Duodenal mucosa (tissue), 2 donors: ENCODE data around the gene TAF8.
A peak's percentile ranks its signal among the peaks of the same experiment; 100 is the strongest.

ENCODE experiments used
- H3K27ac ChIP-seq: one replicate; pipeline ENCODE4 v1.7.0; 2013; ENCODE audit warnings: low read depth, low read length
- H3K27me3 ChIP-seq, 2 donors: one replicate each; pipeline ENCODE4 v1.7.0; 2013; ENCODE audit warnings: low read length in 2 of 2, control low read depth in 1 of 2; ENCODE audit not compliant: insufficient read depth in 2 of 2, control insufficient read depth in 1 of 2
- H3K36me3 ChIP-seq, 2 donors: one replicate each; pipeline ENCODE4 v1.7.0; 2013; ENCODE audit warnings: low read length in 2 of 2, control low read depth in 1 of 2; ENCODE audit not compliant: insufficient read depth in 2 of 2, control insufficient read depth in 1 of 2
- H3K4me1 ChIP-seq, 2 donors: one replicate each; pipeline ENCODE4 v1.7.0; 2013; ENCODE audit warnings: low read length in 2 of 2, control low read depth in 1 of 2; ENCODE audit not compliant: insufficient read depth in 2 of 2, control insufficient read depth in 1 of 2
- H3K4me3 ChIP-seq, 2 donors: one replicate each; pipeline ENCODE4 v1.7.0; 2013; ENCODE audit warnings: low read length in 2 of 2, low read depth in 1 of 2
- H3K9ac ChIP-seq, 2 donors: one replicate each; pipeline ENCODE4 v1.7.0; 2013; ENCODE audit warnings: low read length in 2 of 2, low read depth in 1 of 2
- H3K9me3 ChIP-seq, 2 donors: one replicate each; pipeline ENCODE4 v1.7.0; 2013; ENCODE audit warnings: low read length in 2 of 2, control low read depth in 1 of 2; ENCODE audit not compliant: control insufficient read depth in 1 of 2

The TAF8 gene

GRCh38 chr6:42042108-42042507 is 8.2 kb upstream of the TAF8 start:
- Histone ChIP-seq H3K9ac (no peak overlapping the region), H3K36me3 (no peaks in the 10 kb centered on the region), H3K27ac (no peak overlapping the region), H3K4me3 (no peak overlapping the region), H3K27me3 (no peaks in the 10 kb centered on the region), H3K9me3 (no peaks in the 10 kb centered on the region), H3K4me1 (peaks cover 37 to 46% of the 10 kb centered on the region in 2 donors)

GRCh38 chr6:42043787-42044475 is 6.4 kb upstream of the TAF8 start:
- Histone ChIP-seq H3K4me1 (peaks cover 45 to 60% of the 10 kb centered on the region in 2 donors), H3K36me3 (no peaks in the 10 kb centered on the region), H3K9me3 (no peaks in the 10 kb centered on the region), H3K27me3 (no peaks in the 10 kb centered on the region), H3K9ac (no peak overlapping the region), H3K27ac (no peak overlapping the region), H3K4me3 (peak overlapping the region in 1 of 2 donors; percentile 37)

- H3K9ac ChIP-seq, result peak overlapping the region; percentile 28 to 55
- no peaks in the 10 kb centered on the region for H3K36me3 ChIP-seq
- peak overlapping the region; percentile 43 for H3K27ac ChIP-seq
- H3K4me3 ChIP-seq, result peak overlapping the region; percentile 51 to 81
- peaks cover 52 to 60% of the 10 kb centered on the region in 2 donors for H3K4me1 ChIP-seq
- no peaks in the 10 kb centered on the region for H3K27me3 ChIP-seq
- no peaks in the 10 kb centered on the region for H3K9me3 ChIP-seq
Observed at GRCh38 chr6:42045538-42046460, 4.5 kb upstream of the TAF8 start.

- Histone ChIP-seq H3K36me3 (no peaks in the 10 kb centered on the region), H3K27me3 (no peaks in the 10 kb centered on the region), H3K4me3 (peak overlapping the region; percentile 74 to 81), H3K4me1 (peaks cover 51 to 65% of the 10 kb centered on the region in 2 donors), H3K9me3 (no peaks in the 10 kb centered on the region), H3K27ac (peak overlapping the region; percentile 22), H3K9ac (peak overlapping the region; percentile 28 to 55)
Observed at GRCh38 chr6:42046464-42047212, 3.7 kb upstream of the TAF8 start.

- Histone ChIP-seq H3K4me3 (peak overlapping the region; percentile 74 to 81), H3K27ac (no peak overlapping the region), H3K36me3 (no peaks in the 10 kb centered on the region), H3K9ac (peak overlapping the region in 1 of 2 donors; percentile 3), H3K4me1 (peaks cover 55 to 65% of the 10 kb centered on the region in 2 donors), H3K27me3 (no peaks in the 10 kb centered on the region), H3K9me3 (no peaks in the 10 kb centered on the region)
Observed at GRCh38 chr6:42047213-42047590, 3.1 kb upstream of the TAF8 start.

- Histone ChIP-seq H3K4me3 (peak overlapping the region; percentile 74 to 81), H3K9ac (peak overlapping the region; percentile 63 to 71), H3K27ac (no peak overlapping the region), H3K4me1 (peaks cover 60 to 71% of the 10 kb centered on the region in 2 donors), H3K9me3 (no peaks in the 10 kb centered on the region), H3K27me3 (no peaks in the 10 kb centered on the region), H3K36me3 (peaks cover 0 to 3% of the 10 kb centered on the region in 2 donors)
Observed at GRCh38 chr6:42047790-42048405, 2.4 kb upstream of the TAF8 start.

GRCh38 chr6:42049116-42049809 is 1.1 kb upstream of the TAF8 start:
- Histone ChIP-seq H3K4me3 (peak overlapping the region; percentile 74 to 81), H3K4me1 (peaks cover 61 to 69% of the 10 kb centered on the region in 2 donors), H3K9ac (no peak overlapping the region), H3K27ac (no peak overlapping the region), H3K27me3 (no peaks in the 10 kb centered on the region), H3K9me3 (no peaks in the 10 kb centered on the region), H3K36me3 (peaks cover 3 to 4% of the 10 kb centered on the region in 2 donors)

- Histone ChIP-seq H3K4me1 (peaks cover 56 to 66% of the 10 kb centered on the region in 2 donors), H3K36me3 (peaks cover 3 to 6% of the 10 kb centered on the region in 2 donors), H3K9ac (peak overlapping the region in 1 of 2 donors; percentile 90), H3K27ac (no peak overlapping the region), H3K27me3 (no peaks in the 10 kb centered on the region), H3K4me3 (peak overlapping the region; percentile 57 to 84), H3K9me3 (no peaks in the 10 kb centered on the region)
Observed at GRCh38 chr6:42049948-42050296, 402 bp upstream of the TAF8 start.

GRCh38 chr6:42051268-42051653 is 937 bp downstream of the TAF8 start:
- H3K4me3 ChIP-seq, result peak overlapping the region; percentile 84 to 94
- H3K9me3 ChIP-seq, result no peaks in the 10 kb centered on the region
- no peaks in the 10 kb centered on the region for H3K27me3 ChIP-seq
- peak overlapping the region in 1 of 2 donors; percentile 16 for H3K9ac ChIP-seq
- H3K27ac ChIP-seq, result no peak overlapping the region
- peaks cover 15 to 19% of the 10 kb centered on the region in 2 donors for H3K36me3 ChIP-seq
- H3K4me1 ChIP-seq, result peaks cover 45 to 53% of the 10 kb centered on the region in 2 donors
